Activated T-helper 17 cell treated with anti-CD3 and anti-CD28 coated beads, Interleukin-2, amount 50 U/mL, for 72 hours (primary cell): Measurements from ENCODE around the gene SLC25A40. TPM values are rescaled to one million over a fixed set of nuclear protein-coding genes. Genes with fewer than 3 reads are reported as not detected.
"Not testable (repeated sequence)": the region's sequence is repeated elsewhere in the genome, so short reads cannot be mapped to it uniquely, and the experiment has no call there.

ENCODE experiments used
- ATAC-seq: fragments of 150-1000 bp; cut with Tn5 transposase; replicated peaks from 2 replicates; pipeline ENCODE4 v1.10.0; 2021; ENCODE audit warnings: mild to moderate bottlenecking, moderate library complexity
- H3K27ac Mint-ChIP-seq: one replicate; pipeline ENCODE4 v1.8.0; 2022; ENCODE audit warnings: mixed read lengths
- H3K27me3 Mint-ChIP-seq: one replicate; pipeline ENCODE4 v1.8.0; 2022; ENCODE audit warnings: mixed read lengths
- H3K36me3 Mint-ChIP-seq: one replicate; pipeline ENCODE4 v1.8.0; 2022; ENCODE audit warnings: low read depth, mild to moderate bottlenecking, mixed read lengths
- H3K4me1 Mint-ChIP-seq: one replicate; pipeline ENCODE4 v1.8.0; 2022; ENCODE audit warnings: mixed read lengths
- H3K4me3 Mint-ChIP-seq: one replicate; pipeline ENCODE4 v1.8.0; 2022; ENCODE audit warnings: mild to moderate bottlenecking, mixed read lengths
- H3K9me3 Mint-ChIP-seq: one replicate; pipeline ENCODE4 v1.8.0; 2022; ENCODE audit warnings: mixed read lengths
- total RNA-seq, 2 donors: library from RNA; stranded (reverse); gene quantifications; one replicate each; pipeline ENCODE4 v1.2.3, GENCODE V29; 2022

The SLC25A40 gene
- total RNA-seq, 2 donors from 2014 or later: 45.1 to 47.1 TPM

DNA sequence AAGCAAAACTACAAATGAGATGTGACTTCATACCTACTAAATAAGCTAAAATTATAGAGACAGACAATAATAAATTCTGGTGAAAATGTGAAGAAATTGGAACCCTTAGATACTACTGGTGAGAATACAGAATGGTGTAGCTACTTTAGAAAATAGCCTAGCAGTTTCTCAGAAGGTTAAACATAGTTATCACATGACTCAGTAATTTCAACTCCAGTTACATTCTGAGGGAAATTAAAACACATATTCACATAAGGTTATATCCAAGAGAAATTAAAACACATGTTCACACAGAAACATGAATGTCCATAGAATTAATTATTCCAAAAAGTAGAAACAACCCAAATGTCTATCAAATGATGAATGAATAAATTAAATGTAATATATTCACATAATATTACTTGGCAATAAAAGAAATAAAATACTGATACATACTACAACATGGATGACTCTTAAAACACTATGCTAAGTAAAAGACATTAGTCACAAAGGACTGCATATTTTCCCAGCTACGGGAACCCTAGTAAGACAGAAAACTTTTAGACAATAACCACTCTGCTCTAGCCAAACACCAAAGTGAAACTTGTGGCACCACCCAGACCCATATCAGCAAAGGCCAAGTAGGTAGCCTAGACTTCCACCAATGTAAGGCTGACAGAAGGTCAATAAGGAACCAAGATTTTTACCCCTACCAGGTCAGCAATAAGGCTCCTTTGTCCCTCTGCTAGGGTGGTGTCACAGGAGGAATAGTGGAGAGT lies 25.1 kb downstream of the SLC25A40 start:
- peaks cover 87% of the 10 kb centered on the region for H3K36me3 Mint-ChIP-seq
- no peak overlapping the region for H3K27ac Mint-ChIP-seq
- no peaks in the 10 kb centered on the region for H3K4me1 Mint-ChIP-seq
- H3K9me3 Mint-ChIP-seq: no peaks in the 10 kb centered on the region
- no peaks in the 10 kb centered on the region for H3K27me3 Mint-ChIP-seq
- ATAC-seq: no peak
- H3K4me3 Mint-ChIP-seq: no peak overlapping the region

DNA sequence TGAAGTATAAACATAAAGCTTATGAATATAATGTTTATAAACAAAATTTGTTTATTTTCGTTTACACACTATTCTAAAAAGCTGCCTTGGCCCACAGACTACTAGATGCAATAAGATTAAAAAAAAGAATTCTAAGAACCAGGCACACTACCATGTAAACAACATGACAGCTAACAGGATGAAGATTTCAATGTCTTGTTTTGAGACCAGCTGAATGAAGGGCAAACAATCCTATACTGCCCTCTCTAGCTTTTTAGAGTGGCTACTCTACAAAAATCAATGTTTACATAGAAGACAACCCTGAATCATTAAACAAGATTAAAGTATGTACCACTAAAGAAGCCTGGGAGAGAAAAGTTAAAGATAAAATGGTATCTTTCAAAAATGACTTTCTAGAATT lies 38.6 kb downstream of the SLC25A40 start:
- Mint-ChIP-seq H3K27ac (no peak overlapping the region), H3K4me3 (no peak overlapping the region), H3K4me1 (no peaks in the 10 kb centered on the region), H3K36me3 (peaks cover 45% of the 10 kb centered on the region), H3K9me3 (no peaks in the 10 kb centered on the region), H3K27me3 (no peaks in the 10 kb centered on the region)
- ATAC-seq: no peak

DNA sequence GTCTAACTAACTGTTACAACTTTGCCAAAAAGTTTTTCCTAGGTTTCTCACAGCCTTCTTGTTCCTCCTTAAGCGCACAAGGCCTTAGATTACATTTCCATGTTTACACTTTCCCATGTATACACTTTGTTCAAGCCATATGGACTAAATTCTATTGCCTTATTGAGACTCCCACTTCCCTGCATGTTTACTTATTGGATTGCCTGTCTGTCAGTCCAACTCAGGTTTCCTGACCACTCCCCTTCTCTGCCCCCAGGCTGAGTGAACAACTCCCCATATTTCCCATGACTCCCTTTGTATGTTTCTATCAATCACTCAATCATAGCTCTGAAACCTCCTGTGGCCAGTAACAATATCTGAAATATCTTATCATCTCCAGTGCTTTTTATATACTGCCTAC lies 43.0 kb downstream of the SLC25A40 start:
- no peaks in the 10 kb centered on the region for H3K4me1 Mint-ChIP-seq
- H3K27me3 Mint-ChIP-seq: no peaks in the 10 kb centered on the region
- peaks cover 3% of the 10 kb centered on the region for H3K9me3 Mint-ChIP-seq
- H3K27ac Mint-ChIP-seq: no peak overlapping the region
- H3K36me3 Mint-ChIP-seq: peaks cover 37% of the 10 kb centered on the region
- H3K4me3 Mint-ChIP-seq: no peak overlapping the region
- no peak for ATAC-seq

DNA sequence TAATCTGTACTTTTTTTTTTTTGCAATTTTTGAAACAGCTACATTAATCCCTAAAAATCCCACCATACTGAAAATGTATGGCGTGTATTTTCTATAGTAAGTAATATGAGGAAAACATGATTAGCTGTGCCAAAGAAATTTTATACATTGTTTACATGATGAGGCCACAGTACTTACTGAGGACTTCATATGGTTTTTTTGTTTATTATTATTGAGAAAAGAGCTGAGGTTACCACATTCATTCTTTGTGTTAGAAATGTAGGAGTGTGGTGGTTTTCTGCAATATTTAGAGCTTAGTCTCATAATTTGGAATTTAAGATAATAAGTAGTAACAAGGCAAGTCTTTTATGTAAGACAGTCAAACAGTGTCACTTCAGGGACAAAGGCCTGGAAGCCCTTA lies 45.1 kb downstream of the SLC25A40 start:
- Mint-ChIP-seq H3K9me3 (peaks cover 11% of the 10 kb centered on the region), H3K27ac (no peak overlapping the region), H3K27me3 (no peaks in the 10 kb centered on the region), H3K36me3 (peaks cover 35% of the 10 kb centered on the region), H3K4me3 (no peak overlapping the region), H3K4me1 (no peaks in the 10 kb centered on the region)
- no peak for ATAC-seq

DNA sequence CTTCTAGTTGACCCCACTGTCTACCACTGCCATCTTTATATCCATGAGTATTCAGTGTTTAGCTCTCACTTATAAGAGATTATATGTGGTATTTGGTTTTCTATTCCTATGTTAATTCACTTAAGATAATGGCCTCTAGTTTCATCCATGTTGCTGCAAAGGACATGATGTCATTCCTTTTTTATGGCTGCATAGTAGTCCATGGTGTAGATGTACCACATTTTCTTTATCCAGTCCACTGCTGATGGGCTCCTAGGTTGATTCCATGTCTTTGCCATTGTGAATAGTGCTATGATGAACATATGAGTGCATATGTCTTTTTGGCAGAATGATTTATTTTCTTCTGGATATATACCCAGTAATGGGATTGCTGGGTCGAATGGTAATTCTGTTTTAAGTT lies 47.8 kb downstream of the SLC25A40 start:
- H3K27me3 Mint-ChIP-seq, ATAC-seq, H3K4me3 Mint-ChIP-seq, H3K27ac Mint-ChIP-seq, H3K4me1 Mint-ChIP-seq: not testable (repeated sequence)
- H3K36me3 Mint-ChIP-seq: peaks cover 23% of the 10 kb centered on the region
- H3K9me3 Mint-ChIP-seq: peaks cover 27% of the 10 kb centered on the region

DNA sequence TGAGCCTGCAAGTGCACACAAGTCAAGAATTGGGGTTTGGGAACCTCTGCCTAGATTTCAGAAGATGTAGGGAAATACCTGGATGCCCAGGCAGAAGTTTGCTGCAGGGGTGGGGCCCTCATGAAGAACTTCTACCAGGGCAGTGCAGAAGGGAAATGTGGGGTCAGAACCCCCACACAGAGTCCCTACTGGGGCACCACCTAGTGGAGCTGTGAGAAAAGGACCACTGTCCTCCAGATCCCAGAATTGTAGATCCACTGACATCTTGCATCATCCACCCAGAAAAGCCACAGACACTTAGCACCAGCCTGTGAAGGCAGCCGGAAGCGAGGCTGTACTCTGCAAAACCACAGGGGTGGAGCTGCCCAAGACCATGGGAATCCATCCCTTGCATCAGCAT lies 50.8 kb downstream of the SLC25A40 start:
- H3K4me1 Mint-ChIP-seq, H3K4me3 Mint-ChIP-seq, H3K27ac Mint-ChIP-seq: not testable (repeated sequence)

DNA sequence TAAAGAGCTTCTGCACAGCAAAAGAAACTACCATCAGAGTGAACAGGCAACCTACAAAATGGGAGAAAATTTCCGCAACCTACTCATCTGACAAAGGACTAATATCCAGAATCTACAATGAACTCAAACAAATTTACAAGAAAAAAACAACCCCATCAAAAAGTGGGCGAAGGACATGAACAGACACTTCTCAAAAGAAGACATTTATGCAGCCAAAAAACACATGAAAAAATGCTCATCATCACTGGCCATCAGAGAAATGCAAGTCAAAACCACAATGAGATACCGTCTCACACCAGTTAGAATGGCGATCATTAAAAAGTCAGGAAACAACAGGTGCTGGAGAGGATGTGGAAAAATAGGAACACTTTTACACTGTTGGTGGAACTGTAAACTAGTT lies 54.1 kb downstream of the SLC25A40 start:
- H3K27ac Mint-ChIP-seq, H3K4me1 Mint-ChIP-seq, H3K4me3 Mint-ChIP-seq, ATAC-seq, H3K36me3 Mint-ChIP-seq, H3K27me3 Mint-ChIP-seq: not testable (repeated sequence)
- H3K9me3 Mint-ChIP-seq: peaks cover 24% of the 10 kb centered on the region

More for the DNA sequence above, 50.8 kb downstream of the SLC25A40 start:
- H3K9me3 Mint-ChIP-seq: peaks cover 27% of the 10 kb centered on the region
- not testable (repeated sequence) for H3K36me3 Mint-ChIP-seq, ATAC-seq, H3K27me3 Mint-ChIP-seq

- Mint-ChIP-seq H3K27ac (no peak overlapping the region), H3K4me3 (no peak overlapping the region), H3K9me3 (no peaks in the 10 kb centered on the region), H3K4me1 (no peaks in the 10 kb centered on the region), H3K36me3 (no peaks in the 10 kb centered on the region), H3K27me3 (no peaks in the 10 kb centered on the region)
- no peak for ATAC-seq
Measured at GRCh38 chr7:87818336-87818735, 57.8 kb downstream of the SLC25A40 start.

DNA sequence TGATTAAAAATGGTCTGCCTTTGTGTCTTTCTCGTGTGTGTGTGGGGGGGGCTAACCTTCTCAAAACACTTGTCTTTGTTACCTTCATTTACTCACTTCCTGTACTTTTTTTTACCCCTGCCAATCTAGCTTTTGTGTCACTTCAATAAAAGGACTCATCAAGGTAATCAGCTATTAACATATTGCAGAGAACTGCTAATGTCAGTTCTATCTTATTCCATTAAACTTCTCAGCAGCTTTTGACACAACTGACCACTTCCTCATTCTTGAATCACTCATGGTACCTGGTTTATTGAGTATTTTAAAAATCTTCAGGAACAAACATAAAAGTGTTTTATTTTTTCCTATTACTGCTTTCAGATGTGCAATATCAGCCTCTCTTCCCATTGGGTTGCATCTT lies 59.8 kb downstream of the SLC25A40 start:
- Mint-ChIP-seq H3K9me3 (no peaks in the 10 kb centered on the region), H3K27ac (no peak overlapping the region), H3K36me3 (no peaks in the 10 kb centered on the region), H3K4me1 (no peaks in the 10 kb centered on the region), H3K27me3 (no peaks in the 10 kb centered on the region), H3K4me3 (no peak overlapping the region)
- no peak for ATAC-seq

- Mint-ChIP-seq H3K27me3 (no peaks in the 10 kb centered on the region), H3K9me3 (no peaks in the 10 kb centered on the region), H3K4me1 (no peaks in the 10 kb centered on the region), H3K27ac (no peak overlapping the region), H3K36me3 (no peaks in the 10 kb centered on the region), H3K4me3 (no peak overlapping the region)
- no peak for ATAC-seq
Measured at GRCh38 chr7:87810726-87811125, 65.4 kb downstream of the SLC25A40 start.

DNA sequence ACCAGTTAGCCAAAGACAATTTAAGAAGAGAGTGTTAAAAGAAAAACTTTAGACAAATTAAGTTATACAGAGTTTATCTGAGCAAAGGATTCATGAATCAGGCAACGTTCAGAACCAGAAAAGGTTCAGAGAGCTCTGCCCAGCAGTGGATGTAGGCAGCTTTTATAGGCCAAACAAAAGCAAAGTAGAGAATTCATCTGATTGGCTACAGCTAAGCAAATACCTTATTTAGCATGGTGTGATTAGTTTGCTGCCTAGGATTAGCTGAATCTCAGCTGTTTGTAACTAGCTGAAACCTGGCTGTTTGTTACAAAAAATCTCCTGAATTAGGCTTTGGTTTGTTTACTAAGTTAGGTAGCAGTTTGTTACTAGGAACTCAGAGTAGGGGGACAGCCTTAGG lies 66.0 kb downstream of the SLC25A40 start:
- no peaks in the 10 kb centered on the region for H3K36me3 Mint-ChIP-seq
- no peaks in the 10 kb centered on the region for H3K4me1 Mint-ChIP-seq

DNA sequence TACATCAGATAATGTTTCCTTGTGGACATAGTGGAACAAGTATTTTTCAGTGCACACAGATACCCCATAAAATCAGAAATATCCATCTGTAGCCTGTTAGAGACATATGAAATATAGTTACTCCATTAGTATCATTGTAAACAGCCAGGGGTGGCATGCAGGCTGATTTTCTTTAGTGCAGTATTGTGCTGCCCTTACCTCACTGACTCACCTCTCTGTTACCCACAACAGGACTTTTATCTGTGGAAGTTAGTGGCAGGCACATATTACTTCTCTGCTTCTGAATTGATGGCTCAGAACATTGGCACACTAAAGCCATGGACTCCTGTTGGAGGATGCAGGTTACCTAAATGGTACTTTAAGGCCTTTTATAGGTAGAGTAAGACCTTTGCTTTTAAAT lies 70.0 kb downstream of the SLC25A40 start:
- peak; percentile 7 for ATAC-seq
- H3K36me3 Mint-ChIP-seq: no peaks in the 10 kb centered on the region

More for the DNA sequence above, 66.0 kb downstream of the SLC25A40 start:
- H3K9me3 Mint-ChIP-seq: no peaks in the 10 kb centered on the region
- no peaks in the 10 kb centered on the region for H3K27me3 Mint-ChIP-seq
- H3K27ac Mint-ChIP-seq: no peak overlapping the region
- ATAC-seq: no peak
- no peak overlapping the region for H3K4me3 Mint-ChIP-seq

DNA sequence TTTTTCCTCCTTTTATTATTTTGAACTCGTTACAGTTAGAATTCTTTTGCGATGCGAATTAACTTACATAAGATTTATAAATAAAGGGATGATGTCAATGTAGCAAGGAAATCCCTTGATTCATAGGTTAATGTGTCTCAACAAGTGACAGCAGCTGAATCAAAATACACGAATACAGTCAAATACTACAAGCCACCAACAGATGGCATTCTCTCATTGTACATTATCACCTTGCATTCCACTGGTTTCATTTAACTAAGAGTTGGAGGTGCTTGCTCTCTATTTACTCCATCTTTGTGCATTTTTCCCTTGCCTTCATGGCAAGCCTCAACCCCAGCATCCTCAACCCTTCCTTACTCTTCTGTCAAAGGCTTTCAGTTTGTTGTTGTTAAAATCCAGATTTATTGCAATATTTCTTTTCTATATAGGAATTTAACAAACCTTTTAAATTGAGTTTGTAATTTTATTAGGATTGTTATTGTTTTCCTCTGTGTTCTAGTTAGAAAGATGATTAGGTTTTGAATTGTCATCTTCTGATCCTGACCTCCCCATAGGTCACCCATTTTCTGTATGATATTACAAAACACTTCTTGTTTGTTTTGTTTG lies 78.3 kb downstream of the SLC25A40 start:
- Mint-ChIP-seq H3K4me3 (no peak overlapping the region), H3K27me3 (peaks cover 14% of the 10 kb centered on the region), H3K4me1 (no peaks in the 10 kb centered on the region), H3K27ac (no peak overlapping the region), H3K36me3 (no peaks in the 10 kb centered on the region), H3K9me3 (no peaks in the 10 kb centered on the region)
- ATAC-seq: peak; percentile 53

More for the DNA sequence above, 70.0 kb downstream of the SLC25A40 start:
- H3K27ac Mint-ChIP-seq: no peak overlapping the region
- no peak overlapping the region for H3K4me3 Mint-ChIP-seq
- no peaks in the 10 kb centered on the region for H3K27me3 Mint-ChIP-seq
- no peaks in the 10 kb centered on the region for H3K9me3 Mint-ChIP-seq
- no peaks in the 10 kb centered on the region for H3K4me1 Mint-ChIP-seq

- no peak overlapping the region for H3K27ac Mint-ChIP-seq
- no peak for ATAC-seq
- H3K4me1 Mint-ChIP-seq: no peaks in the 10 kb centered on the region
- H3K9me3 Mint-ChIP-seq: no peaks in the 10 kb centered on the region
- H3K27me3 Mint-ChIP-seq: peaks cover 14% of the 10 kb centered on the region
- H3K4me3 Mint-ChIP-seq: no peak overlapping the region
- no peaks in the 10 kb centered on the region for H3K36me3 Mint-ChIP-seq
Measured at GRCh38 chr7:87797395-87797794, 78.8 kb downstream of the SLC25A40 start.

DNA sequence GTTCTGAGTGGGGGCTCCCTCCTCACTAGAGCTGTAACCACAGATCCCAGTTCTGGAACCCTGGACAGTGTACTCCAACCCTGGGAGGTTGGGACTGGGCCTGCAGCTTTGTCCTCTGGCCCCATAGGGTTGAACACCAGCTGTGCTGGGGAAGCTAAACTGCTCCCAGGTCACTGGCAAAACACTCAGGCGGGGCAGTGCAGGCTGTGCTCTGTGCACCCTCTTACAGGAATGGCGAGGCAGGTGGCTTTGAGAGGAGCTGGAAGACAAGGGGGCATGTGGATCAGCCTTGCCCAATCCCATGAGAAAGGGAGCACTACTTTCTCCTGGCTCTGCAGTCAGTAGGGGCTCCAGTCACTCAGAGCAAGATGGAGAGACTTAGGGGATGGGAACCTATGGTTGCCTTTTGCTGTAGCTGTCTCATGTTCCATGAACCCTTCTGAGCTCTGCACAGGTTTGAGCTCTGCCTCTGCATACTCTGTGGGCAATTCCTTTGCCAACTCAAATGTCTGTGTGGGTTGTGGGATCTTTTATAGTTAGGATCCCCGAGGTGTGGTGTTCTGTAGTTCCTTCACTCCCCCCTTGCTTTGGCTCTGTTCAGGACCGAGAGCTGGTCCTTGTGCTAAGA lies 90.7 kb downstream of the SLC25A40 start:
- no peaks in the 10 kb centered on the region for H3K4me1 Mint-ChIP-seq
- ATAC-seq: no peak
- H3K27ac Mint-ChIP-seq: no peak overlapping the region
- H3K27me3 Mint-ChIP-seq: peaks cover 6% of the 10 kb centered on the region
- no peak overlapping the region for H3K4me3 Mint-ChIP-seq
- H3K9me3 Mint-ChIP-seq: no peaks in the 10 kb centered on the region
- H3K36me3 Mint-ChIP-seq: no peaks in the 10 kb centered on the region
